ENCODE data around the gene GRAMD1C.
"Not testable (repeated sequence)": the region's sequence is repeated elsewhere in the genome, so short reads cannot be mapped to it uniquely, and the experiment has no call there.

Gene GRAMD1C

DNA sequence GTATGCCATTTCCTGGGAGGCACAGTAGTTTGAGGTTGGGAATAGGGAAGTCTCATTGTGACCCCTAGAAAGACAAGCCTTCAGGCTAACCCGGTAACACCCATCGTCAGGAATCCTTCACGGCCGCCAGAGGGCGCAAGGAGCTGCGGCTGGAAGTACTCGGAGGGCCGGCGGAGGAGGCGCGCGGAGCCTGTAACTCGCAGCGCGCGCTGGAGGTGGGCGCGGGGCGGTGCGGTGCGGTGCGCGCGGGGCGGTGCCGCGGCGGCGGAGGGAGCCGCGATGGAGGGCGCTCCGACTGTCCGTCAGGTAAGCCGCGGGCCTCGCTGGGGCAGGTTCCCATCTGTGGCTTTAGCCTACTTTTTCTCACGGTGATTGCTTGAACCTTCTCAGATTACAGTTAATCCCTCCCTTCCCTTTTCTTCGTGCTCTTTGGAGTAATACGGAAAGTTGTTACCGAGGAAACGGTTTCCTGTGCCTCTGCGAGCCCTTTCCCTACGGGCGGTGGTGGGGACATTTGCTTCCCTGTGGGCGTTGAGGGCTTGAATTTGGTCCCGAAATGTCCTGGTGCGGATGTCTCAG is at the start of gene GRAMD1C:
Gene GRAMD1C (plus strand): TSS at position 158 of the 579 bp plus-strand sequence. CDS start 122 bp downstream, at position 280.
- DNase-seq: peak; percentile 82 to 83

GRCh38 chr3:113791381-113791780 is 47.2 kb upstream of the GRAMD1C start:
- no peak for DNase-seq

GRCh38 chr3:113794526-113794925 is 44.1 kb upstream of the GRAMD1C start:
- DNase-seq: no peak

GRCh38 chr3:113795693-113796092 is 42.9 kb upstream of the GRAMD1C start:
- DNase-seq: no peak

DNA sequence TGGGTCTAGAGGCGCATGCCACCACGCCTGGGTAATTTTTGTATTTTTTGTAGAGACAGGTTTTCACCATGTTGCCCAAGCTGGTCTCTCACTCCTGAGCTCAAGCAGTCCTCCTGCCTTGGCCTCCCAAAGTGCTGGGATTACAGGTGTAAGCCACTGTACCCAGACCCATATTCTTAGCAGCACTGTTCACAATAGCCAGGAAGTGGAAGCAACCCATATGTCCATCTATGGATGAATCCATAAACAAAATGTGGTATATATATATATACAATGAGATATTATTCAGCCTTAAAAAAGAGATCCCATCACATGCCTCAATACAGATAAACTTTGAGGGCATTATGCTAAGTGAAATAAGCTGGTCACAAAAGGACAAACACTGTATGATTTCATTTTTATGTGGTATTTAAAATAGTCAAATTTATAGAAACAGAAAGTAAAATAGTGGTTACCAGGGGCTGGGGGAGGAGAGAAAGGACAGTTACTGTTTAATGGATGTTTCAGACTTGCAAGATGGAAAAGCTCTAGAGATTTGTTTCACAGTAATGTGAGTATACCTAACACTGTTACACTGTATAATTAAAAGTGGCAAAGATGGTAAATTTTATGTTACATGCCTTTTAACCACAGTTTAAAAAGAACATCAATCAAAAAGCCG is 35.7 kb upstream of the GRAMD1C start:
- no peak for DNase-seq

DNA sequence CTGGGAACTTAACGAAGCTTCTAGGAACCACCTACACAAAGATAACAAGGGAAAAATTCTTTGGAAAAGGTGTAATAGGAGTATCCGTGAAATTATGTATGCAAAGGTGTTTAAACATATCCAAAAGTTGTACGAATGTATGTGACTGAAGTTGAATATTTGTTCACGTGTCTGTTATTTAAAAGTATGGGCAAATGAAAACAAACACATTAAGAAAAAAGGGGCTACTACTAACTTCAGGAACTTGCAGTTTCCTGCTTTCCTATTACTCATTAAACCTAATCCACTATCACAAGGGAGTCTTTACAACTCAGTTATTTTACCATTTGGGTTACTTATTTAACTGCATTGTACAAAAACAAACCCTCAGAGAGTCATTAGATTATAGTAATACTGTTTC is 33.9 kb upstream of the GRAMD1C start:
- DNase-seq: no peak

DNA sequence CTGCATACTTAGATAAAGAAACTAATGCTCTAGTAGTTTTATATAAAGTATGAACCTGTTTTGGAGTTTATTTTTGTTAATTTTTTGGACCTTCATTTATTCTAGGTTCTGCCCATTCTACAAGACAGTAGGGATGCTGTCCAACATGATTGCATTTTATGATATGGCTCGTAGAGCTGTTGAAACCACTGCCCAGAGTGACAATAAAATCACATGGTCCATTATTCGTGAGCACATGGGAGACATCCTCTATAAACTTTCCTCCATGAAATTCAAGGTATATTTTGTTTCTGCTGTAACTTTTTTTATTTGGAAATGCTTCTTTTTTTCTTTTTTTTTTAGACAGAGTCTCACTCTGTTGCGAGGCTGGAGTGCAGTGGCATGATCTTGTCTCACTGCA is 33.3 kb upstream of the GRAMD1C start:
- no peak for DNase-seq

- DNase-seq: no peak
Observed at GRCh38 chr3:113812854-113813253, 25.7 kb upstream of the GRAMD1C start.

- no peak for DNase-seq
Observed at GRCh38 chr3:113819866-113820265, 18.7 kb upstream of the GRAMD1C start.

DNA sequence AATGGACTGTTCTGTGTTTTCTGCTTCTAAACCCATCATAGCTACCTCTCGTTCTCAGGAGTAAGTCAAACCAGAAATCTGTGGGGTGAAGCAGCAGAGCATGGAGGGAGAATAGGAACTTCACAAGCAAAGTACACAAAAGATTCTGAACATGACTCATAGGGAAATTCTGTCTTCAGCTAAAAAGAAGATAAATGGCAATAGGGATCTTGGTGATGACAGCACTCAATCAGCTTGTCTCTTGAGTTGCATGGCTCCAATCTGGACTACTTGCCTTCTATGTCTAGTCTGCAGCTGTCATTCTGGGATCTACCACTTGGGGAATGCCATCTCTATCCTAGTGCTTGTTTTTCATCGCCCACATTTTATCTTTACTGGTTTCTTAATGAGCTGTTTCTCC is 13.5 kb upstream of the GRAMD1C start:
- DNase-seq: no peak

- no peak for DNase-seq
Observed at GRCh38 chr3:113828600-113828999, 10.0 kb upstream of the GRAMD1C start.

DNA sequence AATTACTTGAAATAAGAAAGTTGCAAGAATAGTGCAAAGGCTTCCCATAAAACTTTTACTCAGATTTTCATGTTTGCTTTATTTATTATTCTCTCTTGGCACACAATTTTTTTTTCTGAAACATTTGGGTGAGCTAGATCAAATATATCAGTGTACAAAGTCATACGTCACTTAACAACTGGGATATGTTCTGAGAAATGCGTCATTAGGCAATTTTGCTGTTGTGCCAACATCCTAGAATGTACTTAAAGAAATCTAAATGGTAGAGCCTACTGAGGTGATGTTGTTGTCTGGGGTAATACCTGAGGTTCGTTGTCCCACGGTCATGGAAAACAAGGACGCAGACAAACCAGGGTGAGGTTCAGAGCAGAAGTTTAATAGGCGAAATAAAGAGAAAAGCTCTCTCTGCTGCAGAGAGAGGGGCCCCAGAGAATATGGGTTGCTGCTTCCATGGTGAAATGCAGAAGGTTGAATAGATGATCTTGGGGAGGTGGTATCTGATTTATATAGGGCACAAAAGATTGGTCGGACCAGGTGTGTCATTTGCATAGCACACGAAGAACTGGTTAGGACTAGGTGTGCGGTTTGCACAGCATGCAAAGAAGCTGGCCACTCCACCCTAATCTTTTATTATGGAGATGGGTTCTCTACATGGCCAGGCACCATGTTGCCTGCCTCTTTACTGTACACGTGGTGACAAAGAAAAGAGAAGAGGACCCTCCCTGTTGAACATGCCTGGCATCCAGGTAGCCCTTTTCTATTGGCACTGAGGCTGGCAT is 8.8 kb upstream of the GRAMD1C start:
- no peak for DNase-seq

DNA sequence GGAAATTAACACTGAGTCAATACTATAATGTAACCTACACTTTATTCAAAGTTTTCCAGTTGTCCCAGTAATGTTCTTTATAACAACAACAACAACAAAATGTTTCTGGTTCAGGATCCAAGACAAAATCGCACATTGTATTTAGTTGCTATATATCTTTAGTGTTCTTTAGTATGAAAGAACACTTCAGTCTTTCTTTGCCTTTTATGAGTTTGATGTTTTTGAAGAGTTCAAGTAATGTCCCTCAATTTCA is 7.6 kb upstream of the GRAMD1C start:
- no peak for DNase-seq

DNA sequence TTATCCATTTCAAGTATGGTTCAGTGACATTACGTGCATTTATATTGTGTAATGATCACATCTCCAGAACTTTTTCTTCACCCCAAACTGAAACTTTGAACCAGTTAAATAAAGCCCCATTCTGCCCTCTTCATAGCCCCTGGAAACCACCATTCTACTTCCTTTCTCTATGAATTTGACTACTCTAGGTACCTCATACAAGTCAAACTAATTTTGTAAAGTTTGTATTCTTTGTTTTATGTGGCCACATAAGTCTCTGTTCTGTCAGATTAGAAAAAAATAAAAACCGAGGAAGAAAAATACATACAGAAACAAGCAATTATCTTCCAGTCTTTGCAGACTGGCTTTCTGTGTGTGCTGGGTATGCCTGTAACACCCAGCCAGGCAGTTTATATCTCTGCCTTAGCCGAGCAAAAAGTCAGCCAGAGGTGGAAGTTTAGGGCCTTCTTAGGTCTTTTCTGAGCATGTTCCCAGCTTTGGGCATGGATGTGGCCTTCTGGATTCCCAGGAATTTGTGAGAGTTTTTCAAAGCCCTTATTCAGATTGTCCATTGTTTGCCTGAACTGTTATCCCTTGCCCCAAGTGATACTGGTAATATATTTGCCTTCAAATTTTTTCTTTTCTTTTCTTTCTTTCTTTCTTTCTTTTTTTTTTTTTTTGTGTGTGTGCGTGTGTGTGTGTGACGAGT is 6.0 kb upstream of the GRAMD1C start:
- DNase-seq: no peak

DNA sequence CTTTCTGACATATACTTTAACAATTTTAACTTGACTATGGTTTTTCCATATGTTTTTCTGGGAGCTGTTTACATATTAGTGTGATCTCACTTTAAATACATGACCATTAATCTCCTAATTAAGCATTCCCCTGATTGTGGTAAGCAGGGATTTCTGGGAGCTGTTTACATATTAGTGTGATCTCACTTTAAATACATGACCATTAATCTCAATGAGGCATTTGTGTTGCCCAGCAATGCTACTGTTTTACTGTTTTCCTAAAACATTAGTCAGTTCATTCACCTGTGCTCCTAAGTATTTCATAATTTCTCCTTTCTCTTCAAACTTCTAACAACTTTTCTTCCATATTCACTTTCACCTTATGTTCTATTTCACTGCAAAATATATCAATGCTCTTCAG is 3.6 kb upstream of the GRAMD1C start:
- DNase-seq: no peak

DNA sequence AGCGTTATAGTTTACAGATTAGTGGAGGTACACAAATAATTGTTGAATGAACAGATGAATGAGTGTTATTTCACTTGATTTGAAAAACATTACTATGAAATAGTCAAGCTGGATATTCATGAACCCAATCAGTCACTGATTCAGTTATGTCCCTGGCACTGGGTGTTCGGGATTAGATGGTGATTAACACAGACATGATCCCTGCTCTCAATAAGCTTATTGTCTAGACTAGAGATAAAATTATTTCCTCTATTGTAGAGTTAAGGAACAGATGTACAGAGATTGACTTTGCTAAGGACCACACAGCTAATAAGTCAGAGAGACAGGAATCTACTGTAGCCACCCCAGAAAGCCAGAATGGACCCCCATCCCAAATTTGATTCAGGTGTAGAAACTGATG is 963 bp downstream of the GRAMD1C start:
- DNase-seq: no peak

GRCh38 chr3:113844622-113845222 is 6.1 kb downstream of the GRAMD1C start:
- DNase-seq: no peak

- DNase-seq: no peak
Observed at GRCh38 chr3:113847247-113847646, 8.7 kb downstream of the GRAMD1C start.

- no peak for DNase-seq
Observed at GRCh38 chr3:113847664-113848461, 9.3 kb downstream of the GRAMD1C start.

- DNase-seq: not testable (repeated sequence)
Observed at GRCh38 chr3:113849071-113849470, 10.5 kb downstream of the GRAMD1C start.

DNA sequence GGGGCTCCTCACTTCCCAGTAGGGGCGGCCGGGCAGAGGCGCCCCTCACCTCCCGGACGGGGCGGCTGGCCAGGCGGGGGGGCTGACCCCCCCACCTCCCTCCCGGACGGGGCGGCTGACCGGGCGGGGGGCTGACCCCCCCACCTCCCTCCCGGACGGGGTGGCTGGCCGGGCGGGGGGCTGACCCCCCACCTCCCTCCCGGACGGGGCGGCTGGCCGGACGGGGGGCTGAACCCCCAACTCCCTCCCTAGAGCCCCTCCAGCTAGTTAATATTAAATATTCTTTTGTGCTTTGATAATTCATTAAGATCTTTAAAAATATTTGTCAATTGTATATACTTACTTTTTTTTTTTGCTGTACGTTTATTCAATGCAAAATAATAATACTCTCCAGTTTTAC is 11.3 kb downstream of the GRAMD1C start:
- DNase-seq: not testable (repeated sequence)

DNA sequence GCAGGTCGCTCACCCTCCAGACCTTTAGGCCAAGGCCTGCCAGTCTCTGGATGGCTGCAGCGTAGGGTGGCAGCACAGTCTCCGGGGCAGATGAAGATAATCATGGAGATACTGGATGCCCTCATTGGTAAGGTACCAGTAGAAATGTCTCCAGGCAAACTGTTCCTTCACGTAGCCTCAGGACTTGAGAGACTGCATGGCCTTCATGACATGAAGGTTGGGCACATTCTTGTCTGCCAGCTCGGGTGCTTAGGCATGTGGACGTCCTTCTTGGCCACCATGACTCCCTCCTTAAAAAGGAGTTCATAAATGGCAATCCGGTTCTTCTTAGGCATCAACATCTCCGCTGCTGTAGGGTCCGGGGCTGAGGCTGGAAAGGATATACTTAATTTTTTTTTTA is 11.8 kb downstream of the GRAMD1C start:
- DNase-seq: not testable (repeated sequence)

DNA sequence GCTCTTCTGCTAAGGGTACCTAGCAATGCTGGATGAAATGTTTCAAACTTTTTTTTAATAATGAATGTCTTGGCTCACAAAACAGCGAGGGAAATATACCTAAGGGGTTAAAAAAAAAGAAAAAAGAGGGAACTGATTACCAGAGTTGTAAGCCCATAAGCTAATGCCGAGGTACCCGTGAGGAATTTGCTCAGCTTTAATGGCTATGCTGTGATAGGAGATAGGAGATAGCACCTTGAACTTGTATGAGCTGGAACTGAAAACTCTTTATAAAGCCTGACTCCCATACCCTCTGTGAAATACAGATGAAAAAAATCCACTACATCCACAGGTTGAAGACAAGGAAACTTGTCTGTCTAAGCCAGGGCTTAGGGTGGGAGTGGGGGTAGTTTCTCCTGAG is 13.9 kb downstream of the GRAMD1C start:
- no peak for DNase-seq
